Cerebellar cortex (tissue), 1 donor: Measurements from ENCODE around the gene SMPDL3A.

ENCODE experiments used
- DNase-seq: peaks from one replicate; pipeline ENCODE4 v3.0.0-alpha.2; 2015; ENCODE audit warnings: low spot score

SMPDL3A gene

GRCh38 chr6:122804962-122805485 lies 16.0 kb downstream of the SMPDL3A start:
- DNase-seq: no peak

- no peak for DNase-seq
Measured at GRCh38 chr6:122806291-122806690, 17.2 kb downstream of the SMPDL3A start.

GRCh38 chr6:122808121-122808885 lies 19.2 kb downstream of the SMPDL3A start:
- DNase-seq: no peak

- DNase-seq: no peak
Measured at GRCh38 chr6:122809001-122809400, 19.9 kb downstream of the SMPDL3A start.

GRCh38 chr6:122809691-122810090 lies 20.6 kb downstream of the SMPDL3A start:
- DNase-seq: no peak

GRCh38 chr6:122810189-122810588 lies 21.1 kb downstream of the SMPDL3A start:
- DNase-seq: no peak

GRCh38 chr6:122817358-122817757 lies 28.3 kb downstream of the SMPDL3A start:
- no peak for DNase-seq

GRCh38 chr6:122817766-122818165 lies 28.7 kb downstream of the SMPDL3A start:
- no peak for DNase-seq

- no peak for DNase-seq
Measured at GRCh38 chr6:122818866-122819265, 29.8 kb downstream of the SMPDL3A start.

GRCh38 chr6:122821095-122821494 lies 32.0 kb downstream of the SMPDL3A start:
- DNase-seq: no peak

GRCh38 chr6:122825163-122825562 lies 36.1 kb downstream of the SMPDL3A start:
- no peak for DNase-seq

GRCh38 chr6:122829456-122829855 lies 40.4 kb downstream of the SMPDL3A start:
- no peak for DNase-seq

GRCh38 chr6:122831511-122831910 lies 42.5 kb downstream of the SMPDL3A start:
- no peak for DNase-seq

- DNase-seq: no peak
Measured at GRCh38 chr6:122832459-122832858, 43.4 kb downstream of the SMPDL3A start.

GRCh38 chr6:122833021-122833491 lies 44.0 kb downstream of the SMPDL3A start:
- peak; percentile 52 for DNase-seq

GRCh38 chr6:122838060-122838780 lies 49.2 kb downstream of the SMPDL3A start:
- peak; percentile 29 for DNase-seq

GRCh38 chr6:122839472-122839871 lies 50.4 kb downstream of the SMPDL3A start:
- DNase-seq: peak; percentile 87

GRCh38 chr6:122839906-122840305 lies 50.8 kb downstream of the SMPDL3A start:
- no peak for DNase-seq

- no peak for DNase-seq
Measured at GRCh38 chr6:122845464-122845863, 56.4 kb downstream of the SMPDL3A start.

GRCh38 chr6:122845916-122846612 lies 57.0 kb downstream of the SMPDL3A start:
- no peak for DNase-seq

GRCh38 chr6:122853259-122853995 lies 64.4 kb downstream of the SMPDL3A start:
- no peak for DNase-seq
